HG03280 (cell line): Measurements from ENCODE around the gene SMC3.
"Not testable (repeated sequence)": the region's sequence is repeated elsewhere in the genome, so short reads cannot be mapped to it uniquely, and the experiment has no call there.

Source experiments
- ATAC-seq: cut with Tn5 transposase; IDR thresholded peaks from one replicate; pipeline ENCODE4 v1.9.1; 2021; ENCODE audit warnings: mild to moderate bottlenecking, moderate library complexity; ENCODE audit not compliant: unreplicated experiment

Gene SMC3

GRCh38 chr10:110619514-110620397 lies 52.3 kb downstream of the SMC3 start:
- no peak for ATAC-seq

DNA sequence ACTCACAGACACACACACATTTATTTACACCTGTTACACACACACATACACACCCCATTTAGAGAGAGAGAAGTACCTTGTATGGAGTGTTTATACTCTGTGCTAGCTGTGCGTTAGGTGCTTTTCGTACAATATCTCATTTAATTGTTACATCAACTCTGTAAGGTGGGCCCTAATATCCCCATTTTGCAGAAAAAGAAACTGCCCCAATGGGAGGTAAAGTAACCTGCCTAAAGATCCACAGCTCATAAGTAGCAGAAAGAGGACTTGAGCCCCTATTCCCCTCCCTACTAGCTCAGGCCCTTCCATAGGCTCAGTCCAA lies 52.9 kb downstream of the SMC3 start:
- no peak for ATAC-seq

GRCh38 chr10:110623316-110623715 lies 55.8 kb downstream of the SMC3 start:
- ATAC-seq, result not testable (repeated sequence)

DNA sequence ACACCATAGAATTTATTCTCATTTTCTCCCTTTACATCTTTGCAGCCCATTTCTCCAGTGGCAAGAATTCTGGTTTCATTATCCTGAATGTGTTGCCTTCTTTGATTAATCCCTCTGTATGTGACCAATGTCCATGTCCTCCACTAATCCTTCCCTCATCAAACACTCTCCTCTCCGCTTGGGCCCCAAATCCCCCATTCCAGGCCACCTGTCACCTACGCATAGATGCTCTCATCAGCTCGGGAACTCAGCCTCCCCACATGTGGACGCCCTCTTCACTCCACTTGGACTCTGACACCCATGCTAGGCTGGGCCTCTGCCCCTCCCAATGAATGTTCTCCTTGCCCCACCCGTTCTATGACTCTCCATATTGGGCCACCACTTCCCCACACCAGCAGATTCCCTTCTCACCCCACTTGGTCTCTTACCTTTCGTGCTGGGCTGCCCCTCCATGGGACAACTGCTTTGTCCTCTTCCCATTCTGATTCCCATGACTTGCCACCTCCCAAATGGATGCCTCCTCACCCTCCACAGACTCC lies 57.9 kb downstream of the SMC3 start:
- no peak for ATAC-seq

DNA sequence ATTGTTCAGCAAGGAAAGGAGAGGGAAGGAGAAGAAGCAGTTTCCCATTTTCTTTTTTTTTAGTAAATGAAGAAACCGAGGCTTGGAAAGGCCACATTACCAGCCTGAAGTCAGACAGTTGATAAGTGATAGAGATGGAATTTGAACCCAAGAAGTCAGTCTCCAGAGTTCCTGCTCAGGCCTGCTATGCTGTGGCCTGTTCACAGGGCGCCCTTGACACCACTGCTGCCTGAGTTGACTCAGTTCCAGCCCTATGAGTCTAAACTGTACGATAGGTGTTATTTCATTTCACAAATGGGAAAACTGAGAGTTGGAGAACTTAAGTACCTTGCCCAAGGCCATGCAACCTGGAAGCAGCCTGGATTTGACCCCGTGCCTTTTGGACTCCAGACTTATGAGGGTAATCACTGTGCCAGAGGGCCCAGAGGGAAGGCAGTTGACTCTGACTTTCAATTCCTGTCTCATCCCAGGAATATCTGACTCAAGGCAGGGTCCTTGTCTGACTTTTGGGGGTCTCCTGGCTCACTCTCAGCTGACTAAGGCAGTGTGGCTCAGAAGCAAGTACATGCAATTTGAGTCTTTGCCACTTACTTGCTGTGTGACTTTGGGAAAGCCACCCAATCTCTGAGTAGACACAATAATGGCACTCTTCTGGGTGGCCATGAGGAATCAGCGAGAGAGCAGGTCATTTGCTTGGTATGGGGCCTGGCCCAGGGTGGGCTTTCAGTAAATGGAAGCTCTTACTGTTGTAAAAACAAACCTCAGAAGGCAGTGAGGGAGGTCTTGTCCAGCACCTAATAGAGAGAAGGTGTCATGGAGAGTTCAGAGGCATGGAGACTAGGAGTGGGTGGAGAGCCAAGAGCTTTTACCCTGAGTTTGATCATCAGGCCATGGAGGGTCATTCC lies 58.7 kb downstream of the SMC3 start:
- ATAC-seq, result no peak

- no peak for ATAC-seq
Observed at GRCh38 chr10:110628161-110628560, 60.7 kb downstream of the SMC3 start.

- no peak for ATAC-seq
Observed at GRCh38 chr10:110629680-110630191, 62.2 kb downstream of the SMC3 start.

DNA sequence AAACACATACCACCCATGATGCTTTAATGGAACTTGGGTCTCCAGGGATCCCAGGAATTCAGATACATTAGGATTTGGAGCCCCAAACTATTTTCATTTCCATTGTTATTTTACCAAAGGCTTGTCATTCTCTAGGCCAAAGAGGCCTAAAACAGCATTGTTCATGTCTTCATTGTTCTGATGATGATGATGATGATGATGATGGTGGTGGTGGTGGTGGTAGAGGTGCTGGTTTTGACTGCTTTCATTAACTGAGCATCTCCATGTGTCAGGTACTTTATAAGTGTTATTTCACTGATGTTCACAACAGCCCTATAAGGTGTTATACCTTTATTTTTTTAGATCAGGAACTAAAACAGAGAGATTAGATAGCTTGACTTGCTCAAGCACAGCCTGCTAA lies 64.4 kb downstream of the SMC3 start:
- ATAC-seq, result no peak

- no peak for ATAC-seq
Observed at GRCh38 chr10:110632591-110633215, 65.2 kb downstream of the SMC3 start.

- ATAC-seq, result no peak
Observed at GRCh38 chr10:110634527-110635209, 67.2 kb downstream of the SMC3 start.

- ATAC-seq, result no peak
Observed at GRCh38 chr10:110636572-110636931, 69.1 kb downstream of the SMC3 start.

DNA sequence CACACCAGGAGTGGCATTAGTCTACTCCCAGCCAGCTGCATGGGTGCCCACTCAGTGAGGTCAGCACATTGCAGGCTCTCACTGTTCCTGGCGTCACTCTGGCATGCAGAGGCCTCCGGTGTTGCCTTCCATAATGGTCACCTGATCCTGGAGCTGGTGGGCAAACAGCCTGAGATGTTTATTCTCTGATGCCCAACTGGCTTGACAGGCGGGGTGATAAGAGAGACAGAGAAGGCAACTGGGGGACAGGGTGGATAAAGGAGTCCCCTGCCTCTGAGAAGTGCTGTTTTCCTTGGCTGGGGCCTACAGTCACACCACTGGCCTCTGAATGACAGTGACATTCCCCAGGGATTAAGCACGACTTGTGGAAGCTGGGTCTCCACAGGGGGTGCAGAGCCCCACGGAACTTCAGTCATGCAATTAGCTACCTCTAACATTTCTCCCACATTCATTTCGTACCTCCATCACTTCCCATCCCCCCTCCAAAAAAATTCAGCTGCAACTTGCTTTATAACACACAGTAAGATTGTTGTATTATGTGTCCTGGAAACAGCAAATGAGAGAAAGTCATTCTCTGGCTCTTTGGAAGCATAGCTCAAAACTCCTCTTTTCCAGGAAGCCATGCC lies 69.5 kb downstream of the SMC3 start:
- no peak for ATAC-seq

GRCh38 chr10:110637558-110638053 lies 70.1 kb downstream of the SMC3 start:
- no peak for ATAC-seq

- no peak for ATAC-seq
Observed at GRCh38 chr10:110638319-110638718, 70.8 kb downstream of the SMC3 start.

GRCh38 chr10:110639046-110639445 lies 71.6 kb downstream of the SMC3 start:
- not testable (repeated sequence) for ATAC-seq

DNA sequence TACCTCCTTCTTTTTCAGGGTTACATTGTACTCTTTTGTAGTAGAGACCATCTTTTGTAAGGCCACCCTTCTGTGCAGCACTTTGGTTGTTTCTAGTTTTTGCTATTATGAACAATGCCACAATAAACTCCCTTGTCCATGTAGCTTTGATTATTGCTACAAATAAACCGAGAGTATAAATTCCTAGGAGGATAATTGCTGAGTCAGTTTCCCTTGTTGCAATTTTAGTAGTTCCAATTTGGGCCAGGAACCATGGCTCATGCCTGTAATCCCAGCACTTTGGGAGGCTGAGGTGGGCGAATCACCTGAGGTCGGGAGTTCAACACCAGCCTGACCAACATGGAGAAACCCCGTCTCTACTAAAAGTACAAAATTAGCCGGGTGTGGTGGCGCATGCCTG lies 72.4 kb downstream of the SMC3 start:
- ATAC-seq, result not testable (repeated sequence)

DNA sequence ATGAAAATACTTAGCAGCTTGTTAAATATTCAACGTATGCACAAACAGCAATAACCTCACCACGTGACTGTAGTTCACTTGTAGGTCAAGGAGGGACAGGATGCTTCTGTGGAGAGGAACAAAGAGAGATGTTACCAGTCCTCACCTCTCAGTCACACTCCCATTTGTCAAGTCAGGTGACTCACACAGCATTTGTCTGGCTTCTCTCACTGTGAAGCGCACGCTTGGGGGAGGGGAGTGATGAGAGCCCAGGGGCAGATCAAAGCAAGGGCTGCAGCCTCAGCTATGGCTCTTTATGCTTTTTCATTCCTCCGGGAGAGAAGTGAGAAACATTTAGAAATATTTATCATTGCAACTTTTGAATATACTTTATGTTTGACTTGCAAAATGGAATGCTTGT lies 73.8 kb downstream of the SMC3 start:
- ATAC-seq, result peak; percentile 49

DNA sequence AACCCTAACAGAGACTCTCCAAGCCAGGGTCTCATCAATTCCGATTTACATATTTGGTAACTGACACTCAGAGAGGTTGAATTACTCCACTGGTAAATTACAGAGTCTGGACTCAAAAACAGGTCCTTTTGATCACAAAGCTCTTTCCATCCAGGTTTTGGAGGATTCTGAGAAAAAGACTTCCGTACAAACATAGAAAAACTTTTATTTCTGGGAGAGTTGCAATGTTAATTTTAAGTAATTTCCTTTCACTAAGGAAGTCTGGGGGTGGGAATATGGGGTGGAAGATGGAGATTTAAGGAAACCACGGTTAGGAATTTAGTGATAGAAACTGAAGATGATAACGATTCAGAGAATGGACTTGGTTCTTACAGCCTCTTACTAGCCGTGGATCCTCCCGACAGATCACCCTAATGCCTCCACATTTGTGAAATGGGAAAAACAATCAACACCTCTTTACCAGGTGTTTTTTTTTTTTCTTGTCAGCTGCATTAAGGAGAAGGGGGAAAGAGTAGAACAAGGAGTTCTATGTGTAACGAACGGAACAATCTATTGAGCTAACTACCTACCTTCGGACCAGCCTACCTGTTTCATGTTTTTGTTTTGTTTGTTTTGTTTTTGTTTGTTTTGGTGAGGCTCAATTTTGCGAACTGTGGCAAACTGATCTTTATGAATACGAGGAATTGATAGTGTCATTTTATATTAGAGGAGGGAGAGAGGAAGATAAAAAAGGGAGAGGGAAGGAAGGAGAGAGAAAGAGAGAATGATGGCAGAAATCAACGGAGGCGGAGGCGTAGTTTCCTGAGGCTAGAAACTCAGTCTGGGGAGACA lies 74.9 kb downstream of the SMC3 start:
- ATAC-seq, result no peak

- ATAC-seq, result no peak
Observed at GRCh38 chr10:110643035-110643652, 75.6 kb downstream of the SMC3 start.
